RPMI7951 (cell line): Measurements from ENCODE around the gene VTCN1. TPM values are rescaled to one million over a fixed set of nuclear protein-coding genes. Genes with fewer than 3 reads are reported as not detected.

Experiments used
- DNase-seq: peaks from one replicate; pipeline ENCODE4 v3.0.0-alpha.2; 2012; ENCODE audit warnings: low read depth
- total RNA-seq: library from RNA; depleted of rRNA; stranded (reverse); fragments of >200 nt; shearing (Covaris generic); gene quantifications from 2 replicates; pipeline ENCODE4 v1.2.3, GENCODE V29; 2014; rRNA removed

Gene VTCN1
- total RNA-seq, 1 experiment from 2014 or later, result not detected

DNA sequence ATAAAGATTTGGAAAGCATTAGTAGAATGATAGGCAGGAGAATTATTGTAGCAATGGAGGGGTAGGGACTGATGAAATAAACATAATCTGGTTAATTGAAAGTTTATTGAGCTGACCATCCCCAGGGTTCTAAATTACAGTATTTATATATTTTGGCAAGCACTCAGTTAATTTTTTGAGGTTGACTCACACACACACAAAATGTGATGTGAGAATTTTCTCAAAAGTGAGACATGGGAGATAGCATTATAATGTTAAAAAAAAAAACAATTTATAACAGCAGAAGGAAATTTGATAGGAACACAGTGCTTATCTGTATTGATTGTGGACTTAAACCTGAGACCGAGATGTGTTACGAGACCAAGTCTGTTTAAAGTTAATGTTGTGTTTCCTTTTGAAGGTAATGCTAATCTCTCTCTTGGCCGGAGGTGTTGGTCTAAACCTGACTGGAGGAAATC is 113.7 kb downstream of the VTCN1 start:
- no peak for DNase-seq

DNA sequence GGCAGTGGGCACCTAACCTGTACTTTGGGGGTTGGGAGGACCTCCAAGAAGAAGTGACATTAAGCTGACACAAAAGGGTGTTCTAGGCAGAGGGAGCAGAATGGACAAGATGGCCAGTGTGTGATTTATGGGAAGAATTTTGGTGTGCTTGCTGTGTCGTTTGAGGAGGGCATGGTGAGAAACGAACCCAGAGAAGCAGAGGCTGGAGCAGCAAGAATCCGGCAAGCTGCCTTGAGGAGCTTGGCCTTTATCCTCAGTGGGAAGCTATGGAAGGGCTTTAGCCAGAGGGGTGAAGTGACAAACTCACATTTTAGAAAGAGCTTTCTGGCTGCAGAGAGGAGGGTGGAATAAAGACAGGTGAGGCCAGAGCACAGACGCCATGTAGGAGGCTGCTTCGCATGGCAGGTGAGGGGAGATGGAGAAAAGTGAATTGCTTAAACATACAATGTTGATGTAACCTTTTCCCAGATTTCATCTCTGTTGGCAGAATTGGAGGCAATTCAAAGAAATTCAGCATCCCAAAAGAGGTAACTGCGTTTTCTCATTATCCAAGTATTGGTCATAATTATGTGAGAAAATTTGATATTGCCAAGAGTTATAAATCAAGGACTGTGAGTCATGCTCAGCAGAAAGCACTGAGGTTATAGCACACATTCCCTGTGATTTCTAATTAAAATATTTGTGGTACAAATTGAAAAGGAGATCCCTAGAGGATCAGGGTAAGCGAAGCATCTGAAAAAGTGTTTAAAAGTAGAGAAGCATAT is 115.7 kb downstream of the VTCN1 start:
- no peak for DNase-seq

DNA sequence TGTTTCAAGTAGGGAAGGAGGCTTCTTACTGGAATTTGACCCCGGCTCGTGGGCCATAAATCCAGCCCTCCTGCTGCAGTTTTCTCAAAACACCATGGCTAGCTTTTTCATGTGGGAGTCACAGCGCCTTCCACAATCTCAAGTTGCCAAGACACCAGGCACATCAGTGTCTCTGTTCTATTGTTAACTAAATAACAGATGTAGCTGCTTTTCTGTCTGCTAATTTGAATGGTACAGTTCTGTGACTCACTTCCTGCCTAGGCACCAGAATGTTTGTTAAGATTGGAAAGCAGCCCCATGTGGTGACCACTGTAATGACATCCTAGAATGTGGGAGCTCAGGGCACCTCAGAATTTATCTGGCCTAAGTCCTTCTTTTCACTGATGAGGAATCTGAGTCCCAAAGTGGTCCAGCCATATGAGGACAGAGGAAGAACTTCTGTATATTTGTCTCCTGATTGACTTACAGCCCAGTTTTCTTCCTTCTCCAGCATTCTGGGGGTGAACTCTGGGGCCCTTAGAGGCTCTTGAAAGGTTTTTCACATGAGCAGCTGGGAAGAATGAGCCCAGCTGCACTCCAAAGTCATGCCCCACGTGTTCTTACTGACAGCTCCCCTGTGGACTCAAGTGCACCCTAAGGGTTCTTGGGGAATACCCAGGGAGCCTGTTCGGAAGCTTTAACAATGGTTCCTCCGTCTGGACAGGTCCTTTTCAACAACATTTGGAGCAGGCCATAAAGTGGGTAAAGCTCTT is 116.7 kb downstream of the VTCN1 start:
- DNase-seq, result peak; percentile 70

Other genes starting within 250 kb of the VTCN1 start
- 0.39 and 0.48 TPM in 2 replicates for gene CD101, start 209.2 kb downstream of the VTCN1 start, total RNA-seq
- gene TTF2, start 150.6 kb downstream of the VTCN1 start, total RNA-seq, result 12.8 and 23.4 TPM in 2 replicates
- 3.3 and 3.6 TPM in 2 replicates for gene TRIM45, start 89.2 kb downstream of the VTCN1 start, total RNA-seq
- 25.0 and 30.9 TPM in 2 replicates for gene MAN1A2, start 156.5 kb upstream of the VTCN1 start, total RNA-seq